Liver (tissue), 9 donors: ENCODE measurements around the gene TST. TPM values are rescaled to one million over a fixed set of nuclear protein-coding genes. Genes with fewer than 3 reads are reported as not detected.

ENCODE experiments used
- DNase-seq: peaks from one replicate; pipeline ENCODE4 v3.0.0-alpha.2; 2017; ENCODE audit warnings: low spot score
- H3K27ac ChIP-seq, 2 donors: one replicate each; pipeline ENCODE4 v1.7.0; 2013; ENCODE audit warnings: inconsistent platforms in 2 of 2, low read length in 2 of 2, control low read depth in 1 of 2, low read depth in 1 of 2, mild to moderate bottlenecking in 1 of 2
- H3K27me3 ChIP-seq, 4 donors: one replicate each; pipeline versions ENCODE4 v1.6.1 to v1.7.0; 2013; ENCODE audit warnings: low read length in 3 of 4, inconsistent platforms in 1 of 4, mild to moderate bottlenecking in 1 of 4, moderate library complexity in 1 of 4; ENCODE audit not compliant: control insufficient read depth in 4 of 4, insufficient read depth in 4 of 4
- H3K36me3 ChIP-seq, 4 donors: one replicate each; pipeline versions ENCODE4 v1.6.1 to v1.7.0; 2013; ENCODE audit warnings: low read length in 3 of 4, mild to moderate bottlenecking in 3 of 4, low read depth in 1 of 4, moderate library complexity in 1 of 4; ENCODE audit not compliant: control insufficient read depth in 4 of 4, insufficient read depth in 3 of 4
- H3K4me1 ChIP-seq, 4 donors: one replicate each; pipeline versions ENCODE4 v1.6.1 to v1.7.0; 2013; ENCODE audit warnings: low read length in 3 of 4, mild to moderate bottlenecking in 3 of 4, moderate library complexity in 1 of 4; ENCODE audit not compliant: control insufficient read depth in 4 of 4, insufficient read depth in 4 of 4
- H3K4me3 ChIP-seq, 3 donors: one replicate each; pipeline versions ENCODE4 v1.6.1 to v1.7.0; 2013; ENCODE audit warnings: low read length in 3 of 3, control low read depth in 1 of 3, low read depth in 1 of 3, mild to moderate bottlenecking in 1 of 3
- H3K9ac ChIP-seq, 2 donors: one replicate each; pipeline ENCODE4 v1.7.0; 2013; ENCODE audit warnings: low read length in 2 of 2, mild to moderate bottlenecking in 2 of 2, moderate library complexity in 2 of 2, control low read depth in 1 of 2, low read depth in 1 of 2
- H3K9me3 ChIP-seq, 4 donors: one replicate each; pipeline versions ENCODE4 v1.6.1 to v1.7.0; 2013; ENCODE audit warnings: low read length in 3 of 4; ENCODE audit not compliant: control insufficient read depth in 4 of 4
- EGR1 ChIP-seq, 2 donors: IDR thresholded peaks; 2 replicates each; pipeline ENCODE4 v1.6.1; 2016 to 2018; ENCODE audit warnings: antibody characterized with exemption in 2 of 2, low read depth in 2 of 2
- FOXA1 ChIP-seq: IDR thresholded peaks from 2 replicates; pipeline ENCODE4 v1.6.1; 2016; ENCODE audit warnings: antibody characterized with exemption
- FOXA2 ChIP-seq: IDR thresholded peaks from 2 replicates; pipeline ENCODE4 v1.6.1; 2016; ENCODE audit warnings: antibody characterized with exemption
- GABPA ChIP-seq, 2 donors: IDR thresholded peaks in 1 of 2; conservative IDR thresholded peaks in 1 of 2; 2 replicates each; pipeline ENCODE4 v1.6.1; 2016; ENCODE audit warnings: antibody characterized with exemption in 2 of 2, mild to moderate bottlenecking in 1 of 2, moderate library complexity in 1 of 2
- HNF4A ChIP-seq, 2 donors: conservative IDR thresholded peaks; 2 replicates each; pipeline ENCODE4 v1.6.1; 2016; ENCODE audit warnings: antibody characterized with exemption in 2 of 2, mild to moderate bottlenecking in 2 of 2
- HNF4G ChIP-seq: IDR thresholded peaks from 2 replicates; pipeline ENCODE4 v1.6.1; 2016; ENCODE audit warnings: antibody characterized with exemption
- MAX ChIP-seq: IDR thresholded peaks from 2 replicates; pipeline ENCODE4 v1.6.1; 2016; ENCODE audit warnings: antibody characterized with exemption
- NR2F2 ChIP-seq: IDR thresholded peaks from 2 replicates; pipeline ENCODE4 v1.6.1; 2016; ENCODE audit warnings: antibody characterized with exemption
- RAD21 ChIP-seq, 2 donors: IDR thresholded peaks; 2 replicates each; pipeline ENCODE4 v1.6.1; 2016; ENCODE audit warnings: antibody characterized with exemption in 2 of 2, mild to moderate bottlenecking in 2 of 2
- REST ChIP-seq: IDR thresholded peaks from 2 replicates; pipeline ENCODE4 v1.6.1; 2016; ENCODE audit warnings: antibody characterized with exemption, mild to moderate bottlenecking
- RXRA ChIP-seq, 2 donors: IDR thresholded peaks; 2 replicates each; pipeline ENCODE4 v1.6.1; 2017 to 2018; ENCODE audit warnings: antibody characterized with exemption in 2 of 2, mild to moderate bottlenecking in 1 of 2
- SP1 ChIP-seq: IDR thresholded peaks from 2 replicates; pipeline ENCODE4 v1.6.1; 2018; ENCODE audit warnings: antibody characterized with exemption, mild to moderate bottlenecking
- TAF1 ChIP-seq: conservative IDR thresholded peaks from 2 replicates; pipeline ENCODE4 v1.6.1; 2016; ENCODE audit warnings: antibody characterized with exemption, mild to moderate bottlenecking
- whole genome bisulfite sequencing: extraction: QIAGEN DNeasy Blood & Tissue Kit; methylation state at CpG from one replicate; pipeline ENCODE4 v1.1.7; 2013; 5-methylcytosine and 5-hydroxymethylcytosine counted together
- polyA plus RNA-seq, 2 donors: library from polyadenylated mRNA; stranded (reverse) in 1 of 2; unstranded in 1 of 2; fragments of 200-250 nt in 1 of 2; fragments of >200 nt in 1 of 2; fragmentation: Nextera tagmentation in 1 of 2; extraction: Ambion mirVana in 1 of 2; gene quantifications; one replicate each; pipeline versions ENCODE4 v1.2.1 to v1.2.3, GENCODE V29; 2013 to 2015
- total RNA-seq, 2 donors: library from RNA; depleted of rRNA; stranded (reverse); fragments of >200 nt; gene quantifications; one replicate each; pipeline ENCODE4 v1.2.3, GENCODE V29; 2014
- TF ChIP-seq, protein P1 (sequence below): IDR thresholded peaks from 2 replicates; pipeline ENCODE4 v1.6.1; 2016; ENCODE audit warnings: antibody characterized with exemption
- TF ChIP-seq, protein P2 (sequence below): IDR thresholded peaks from 2 replicates; pipeline ENCODE4 v1.6.1; 2016; ENCODE audit warnings: antibody characterized with exemption
- TF ChIP-seq, protein P3 (sequence below): fragments of 150-350 bp; IDR thresholded peaks from 2 replicates; pipeline ENCODE4 v1.5.1; 2017; ENCODE audit warnings: improper control_type of control experiment, low read depth, low read length; ENCODE audit not compliant: missing input control
- donor health status: healthy.
- donor health status: healthy.
- donor health status: healthy.
- donor health status: healthy.
- donor health status: healthy.

TST gene
- total and polyA plus RNA-seq, 4 donors, result 186 to 404 (median 292) TPM

GRCh38 chr22:37057796-37058510 is 38.7 kb upstream of the TST start:
- Histone ChIP-seq H3K27me3 (no peaks in the 10 kb centered on the region), H3K4me1 (no peaks in the 10 kb centered on the region), H3K27ac (no peak overlapping the region), H3K36me3 (no peaks in the 10 kb centered on the region), H3K4me3 (no peak overlapping the region), H3K9ac (no peak overlapping the region), H3K9me3 (no peaks in the 10 kb centered on the region)
- no peak for DNase-seq
- 81% methylated on average over 12 of the region's 12 CpGs for WGBS
- no peak for TF ChIP-seq TAF1
- TF ChIP-seq FOXA1, result no peak
- TF ChIP-seq, protein P1, sequence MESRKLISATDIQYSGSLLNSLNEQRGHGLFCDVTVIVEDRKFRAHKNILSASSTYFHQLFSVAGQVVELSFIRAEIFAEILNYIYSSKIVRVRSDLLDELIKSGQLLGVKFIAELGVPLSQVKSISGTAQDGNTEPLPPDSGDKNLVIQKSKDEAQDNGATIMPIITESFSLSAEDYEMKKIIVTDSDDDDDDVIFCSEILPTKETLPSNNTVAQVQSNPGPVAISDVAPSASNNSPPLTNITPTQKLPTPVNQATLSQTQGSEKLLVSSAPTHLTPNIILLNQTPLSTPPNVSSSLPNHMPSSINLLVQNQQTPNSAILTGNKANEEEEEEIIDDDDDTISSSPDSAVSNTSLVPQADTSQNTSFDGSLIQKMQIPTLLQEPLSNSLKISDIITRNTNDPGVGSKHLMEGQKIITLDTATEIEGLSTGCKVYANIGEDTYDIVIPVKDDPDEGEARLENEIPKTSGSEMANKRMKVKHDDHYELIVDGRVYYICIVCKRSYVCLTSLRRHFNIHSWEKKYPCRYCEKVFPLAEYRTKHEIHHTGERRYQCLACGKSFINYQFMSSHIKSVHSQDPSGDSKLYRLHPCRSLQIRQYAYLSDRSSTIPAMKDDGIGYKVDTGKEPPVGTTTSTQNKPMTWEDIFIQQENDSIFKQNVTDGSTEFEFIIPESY, result no peak
- TF ChIP-seq, protein P2, sequence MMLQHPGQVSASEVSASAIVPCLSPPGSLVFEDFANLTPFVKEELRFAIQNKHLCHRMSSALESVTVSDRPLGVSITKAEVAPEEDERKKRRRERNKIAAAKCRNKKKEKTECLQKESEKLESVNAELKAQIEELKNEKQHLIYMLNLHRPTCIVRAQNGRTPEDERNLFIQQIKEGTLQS, result no peak
- no peak for TF ChIP-seq MAX
- no peak for TF ChIP-seq RXRA (IDR thresholded peaks at IDR 0.05)
- TF ChIP-seq HNF4A (conservative IDR thresholded peaks at IDR 0.05), result no peak
- TF ChIP-seq FOXA2, result no peak
- TF ChIP-seq NR2F2, result no peak
- TF ChIP-seq, protein P3, sequence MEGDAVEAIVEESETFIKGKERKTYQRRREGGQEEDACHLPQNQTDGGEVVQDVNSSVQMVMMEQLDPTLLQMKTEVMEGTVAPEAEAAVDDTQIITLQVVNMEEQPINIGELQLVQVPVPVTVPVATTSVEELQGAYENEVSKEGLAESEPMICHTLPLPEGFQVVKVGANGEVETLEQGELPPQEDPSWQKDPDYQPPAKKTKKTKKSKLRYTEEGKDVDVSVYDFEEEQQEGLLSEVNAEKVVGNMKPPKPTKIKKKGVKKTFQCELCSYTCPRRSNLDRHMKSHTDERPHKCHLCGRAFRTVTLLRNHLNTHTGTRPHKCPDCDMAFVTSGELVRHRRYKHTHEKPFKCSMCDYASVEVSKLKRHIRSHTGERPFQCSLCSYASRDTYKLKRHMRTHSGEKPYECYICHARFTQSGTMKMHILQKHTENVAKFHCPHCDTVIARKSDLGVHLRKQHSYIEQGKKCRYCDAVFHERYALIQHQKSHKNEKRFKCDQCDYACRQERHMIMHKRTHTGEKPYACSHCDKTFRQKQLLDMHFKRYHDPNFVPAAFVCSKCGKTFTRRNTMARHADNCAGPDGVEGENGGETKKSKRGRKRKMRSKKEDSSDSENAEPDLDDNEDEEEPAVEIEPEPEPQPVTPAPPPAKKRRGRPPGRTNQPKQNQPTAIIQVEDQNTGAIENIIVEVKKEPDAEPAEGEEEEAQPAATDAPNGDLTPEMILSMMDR, result no peak
- TF ChIP-seq HNF4G, result no peak
- no peak for TF ChIP-seq SP1
- TF ChIP-seq EGR1 (IDR thresholded peaks at IDR 0.05; ENCODE audit: low read depth in 2 of 2), result no peak
- no peak for TF ChIP-seq RAD21 (IDR thresholded peaks at IDR 0.05)
- TF ChIP-seq GABPA (IDR thresholded peaks at IDR 0.05 in 1 of 2, conservative IDR thresholded peaks at IDR 0.05 in 1 of 2), result no peak
- no peak for TF ChIP-seq REST
